GM12864 (cell line): ENCODE data around the gene STX8.
A peak's percentile ranks its signal among the peaks of the same experiment; 100 is the strongest.

Experiments
- DNase-seq: peaks from one replicate; pipeline ENCODE4 v3.0.0-alpha.2; 2011; ENCODE audit warnings: low read depth
- H3K4me3 ChIP-seq: 2 replicates; pipeline ENCODE4 v1.5.1; 2011; ENCODE audit warnings: mild to moderate bottlenecking, low read depth, low read length, control low read depth
- TF ChIP-seq, protein P1 (sequence below): IDR thresholded peaks from 2 replicates; pipeline ENCODE4 v1.5.1; 2011; ENCODE audit warnings: low read depth, mild to moderate bottlenecking, moderate library complexity, low read length, control low read depth, inconsistent platforms; ENCODE audit errors: missing control alignments

STX8 gene

DNA sequence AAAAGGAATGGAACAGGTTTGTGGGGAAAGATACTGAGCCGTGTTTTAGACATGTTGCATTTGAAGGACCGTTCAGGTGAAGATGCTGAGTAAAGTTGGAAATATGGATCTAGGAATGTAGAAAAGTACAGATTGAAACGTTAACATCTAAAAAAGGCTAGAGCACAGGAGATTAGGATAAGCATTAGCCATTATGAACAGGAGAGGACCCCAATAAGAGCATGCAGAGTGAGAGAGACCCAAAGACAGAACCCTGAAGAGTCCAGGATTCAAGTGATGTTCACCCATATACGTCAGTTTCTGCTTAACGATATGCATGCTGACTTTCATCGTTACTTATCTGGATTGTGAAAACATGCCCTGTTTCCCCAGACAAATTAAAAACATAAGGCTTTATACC is 140.5 kb downstream of the STX8 start:
- TF ChIP-seq, protein P1, sequence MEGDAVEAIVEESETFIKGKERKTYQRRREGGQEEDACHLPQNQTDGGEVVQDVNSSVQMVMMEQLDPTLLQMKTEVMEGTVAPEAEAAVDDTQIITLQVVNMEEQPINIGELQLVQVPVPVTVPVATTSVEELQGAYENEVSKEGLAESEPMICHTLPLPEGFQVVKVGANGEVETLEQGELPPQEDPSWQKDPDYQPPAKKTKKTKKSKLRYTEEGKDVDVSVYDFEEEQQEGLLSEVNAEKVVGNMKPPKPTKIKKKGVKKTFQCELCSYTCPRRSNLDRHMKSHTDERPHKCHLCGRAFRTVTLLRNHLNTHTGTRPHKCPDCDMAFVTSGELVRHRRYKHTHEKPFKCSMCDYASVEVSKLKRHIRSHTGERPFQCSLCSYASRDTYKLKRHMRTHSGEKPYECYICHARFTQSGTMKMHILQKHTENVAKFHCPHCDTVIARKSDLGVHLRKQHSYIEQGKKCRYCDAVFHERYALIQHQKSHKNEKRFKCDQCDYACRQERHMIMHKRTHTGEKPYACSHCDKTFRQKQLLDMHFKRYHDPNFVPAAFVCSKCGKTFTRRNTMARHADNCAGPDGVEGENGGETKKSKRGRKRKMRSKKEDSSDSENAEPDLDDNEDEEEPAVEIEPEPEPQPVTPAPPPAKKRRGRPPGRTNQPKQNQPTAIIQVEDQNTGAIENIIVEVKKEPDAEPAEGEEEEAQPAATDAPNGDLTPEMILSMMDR, result no peak
- no peak overlapping the region for H3K4me3 ChIP-seq
- no peak for DNase-seq

DNA sequence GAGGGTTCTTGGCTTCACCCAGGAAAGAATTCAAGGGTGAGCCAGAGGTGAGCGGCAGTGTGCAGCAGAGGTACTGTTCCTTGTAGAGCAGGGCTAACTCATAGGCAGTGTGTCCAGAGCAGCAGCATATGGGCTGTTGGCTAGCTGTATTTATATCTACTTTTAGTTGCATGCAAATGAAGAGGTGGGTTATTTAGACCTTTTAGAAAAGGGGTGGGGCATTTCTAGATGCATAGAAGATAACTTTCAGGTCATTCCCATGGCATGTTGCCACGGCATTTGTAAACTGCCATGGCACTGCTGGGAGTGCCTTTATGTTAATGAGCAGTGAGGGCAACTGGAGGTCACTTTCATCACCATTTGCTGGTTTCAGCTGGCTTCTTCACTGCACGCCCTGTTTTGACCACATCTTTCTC is 141.0 kb downstream of the STX8 start:
- H3K4me3 ChIP-seq, result no peak overlapping the region
- peak; percentile 8 for DNase-seq
- TF ChIP-seq, protein P1, result no peak

GRCh38 chr17:9432934-9433421 is 142.6 kb downstream of the STX8 start:
- no peak overlapping the region for H3K4me3 ChIP-seq
- TF ChIP-seq, protein P1, result no peak
- DNase-seq, result no peak

DNA sequence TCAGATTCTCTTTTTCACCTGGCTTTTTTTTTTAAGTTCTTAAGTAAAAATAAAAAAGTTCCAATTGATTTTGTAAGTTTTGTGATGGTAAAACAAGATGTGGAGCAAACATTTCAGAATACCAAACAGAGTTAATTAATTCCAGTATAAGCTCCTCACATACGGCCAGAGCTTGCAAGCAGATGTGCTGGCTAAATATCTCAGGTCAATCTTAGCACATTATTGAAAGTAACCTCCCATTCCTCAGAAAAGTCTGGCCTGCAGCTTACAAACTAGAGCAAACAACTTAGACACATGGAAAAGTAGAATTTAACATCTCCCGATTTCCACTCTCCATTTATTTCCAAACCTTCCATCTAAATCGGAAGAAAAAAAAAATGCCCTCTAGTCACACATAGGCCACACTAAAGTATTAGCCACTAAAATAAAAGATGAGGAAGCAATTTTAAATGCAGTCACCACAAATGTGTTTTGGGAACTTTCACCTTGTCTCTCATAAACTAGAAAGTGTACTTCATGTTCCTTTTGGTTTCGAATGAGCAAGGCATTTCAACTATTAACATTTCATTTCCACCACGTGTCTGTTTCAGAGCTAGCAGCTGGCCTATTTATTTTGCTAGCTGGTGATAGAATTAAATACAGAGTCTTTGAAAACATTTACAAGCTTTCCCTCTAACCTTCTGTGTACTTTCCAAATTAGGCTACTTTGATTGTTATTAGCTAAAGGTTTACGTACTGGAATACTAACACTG is 143.3 kb downstream of the STX8 start:
- H3K4me3 ChIP-seq, result no peak overlapping the region
- TF ChIP-seq, protein P1, result no peak
- peak; percentile 38 for DNase-seq

DNA sequence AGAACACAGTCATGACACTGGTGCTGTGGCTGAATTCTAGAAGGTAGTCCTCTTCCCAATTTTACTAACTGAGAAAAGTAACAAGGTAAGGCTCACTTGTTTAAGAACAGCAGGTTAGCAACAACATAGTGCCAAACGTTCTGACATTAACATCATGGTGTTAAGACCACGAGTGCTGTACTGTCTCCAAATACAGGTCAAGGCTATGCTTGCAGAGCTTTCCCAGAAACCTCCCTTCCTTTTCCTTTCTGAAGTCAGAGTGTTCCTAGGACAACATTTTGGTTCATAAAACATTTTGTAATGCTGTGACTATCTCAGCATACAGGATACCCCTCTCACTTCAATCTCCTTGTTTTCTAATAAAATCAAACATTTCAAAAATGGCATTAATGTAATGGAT is 144.0 kb downstream of the STX8 start:
- no peak for DNase-seq
- TF ChIP-seq, protein P1, result no peak
- H3K4me3 ChIP-seq, result no peak overlapping the region

- DNase-seq, result no peak
- H3K4me3 ChIP-seq, result no peak overlapping the region
- TF ChIP-seq, protein P1, result no peak
These were observed 147.9 kb downstream of the STX8 start for GRCh38 chr17:9427465-9428315.
